ENCODE measurements around the gene CENPP. TPM values are rescaled to one million over a fixed set of nuclear protein-coding genes. Genes with fewer than 3 reads are reported as not detected.

CENPP gene
- polyA plus RNA-seq, 2 of the 4 experiments (the other 2 are of a cell fraction): 7.2 to 13.4 TPM

DNA sequence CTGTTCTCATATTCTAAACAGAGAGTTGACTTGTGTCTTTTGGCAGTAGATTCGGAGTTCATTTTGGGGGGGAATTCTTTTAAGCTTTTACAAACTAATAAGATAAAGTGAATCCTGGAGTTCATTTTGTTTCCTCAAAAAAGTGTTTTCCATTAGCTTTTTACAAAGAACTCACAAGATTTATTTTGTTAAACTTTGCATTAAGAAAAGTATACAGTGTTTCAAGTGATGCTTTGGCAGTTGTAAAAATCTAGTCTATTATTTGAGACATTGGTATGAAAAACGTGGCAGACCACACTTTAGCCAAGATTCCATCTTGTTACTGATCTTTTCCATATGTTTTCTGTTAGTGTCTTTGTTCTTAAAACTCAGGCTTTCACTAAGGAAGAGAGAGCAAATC, 99.7 kb downstream of the CENPP start:
- H3K9me3 ChIP-seq: no peaks in the 10 kb centered on the region
- H3K4me1 ChIP-seq: no peaks in the 10 kb centered on the region
- no peak overlapping the region for H3K4me3 ChIP-seq
- 62% methylated on average over 2 of the region's 2 CpGs for WGBS (ENCODE audit: missing lambda C conversion rate)
- POLR2A ChIA-PET: no interaction called here
- FAIRE-seq (no peak), ATAC-seq (no peak), DNase-seq (ENCODE audit: low read depth in 1 of 2, low spot score in 1 of 2) (no peak)
- CTCF ChIA-PET: no interaction called here
- no peak overlapping the region for H3K27ac ChIP-seq
- TF ChIP-seq JUNB (IDR thresholded peaks at IDR 0.05): no peak
- no peak for TF ChIP-seq GATA3 (IDR thresholded peaks at IDR 0.05; ENCODE audit: borderline replicate concordance)
- no peak for TF ChIP-seq HOXB13 (CRISPR knock-in tag; IDR thresholded peaks at IDR 0.05; ENCODE audit: low read depth)
- H3K4me2 ChIP-seq: no peak overlapping the region

- DNase-seq (ENCODE audit: low read depth in 1 of 2, low spot score in 1 of 2) (no peak), FAIRE-seq (no peak), ATAC-seq (no peak)
- H3K27ac ChIP-seq: no peak overlapping the region
- no peaks in the 10 kb centered on the region for H3K9me3 ChIP-seq
- 89% methylated on average over 5 of the region's 5 CpGs for WGBS (ENCODE audit: missing lambda C conversion rate)
- H3K4me3 ChIP-seq: no peak overlapping the region
- H3K4me1 ChIP-seq: no peaks in the 10 kb centered on the region
- CTCF ChIA-PET: no interaction called here
- no peak overlapping the region for H3K4me2 ChIP-seq
- TF ChIP-seq HDAC2 (IDR thresholded peaks at IDR 0.05): no peak
- no peak for TF ChIP-seq TP53 (CRISPR knock-in tag; IDR thresholded peaks at IDR 0.05)
- TF ChIP-seq TFCP2L1 (CRISPR knock-in tag; IDR thresholded peaks at IDR 0.05): no peak
- TF ChIP-seq, protein P1, sequence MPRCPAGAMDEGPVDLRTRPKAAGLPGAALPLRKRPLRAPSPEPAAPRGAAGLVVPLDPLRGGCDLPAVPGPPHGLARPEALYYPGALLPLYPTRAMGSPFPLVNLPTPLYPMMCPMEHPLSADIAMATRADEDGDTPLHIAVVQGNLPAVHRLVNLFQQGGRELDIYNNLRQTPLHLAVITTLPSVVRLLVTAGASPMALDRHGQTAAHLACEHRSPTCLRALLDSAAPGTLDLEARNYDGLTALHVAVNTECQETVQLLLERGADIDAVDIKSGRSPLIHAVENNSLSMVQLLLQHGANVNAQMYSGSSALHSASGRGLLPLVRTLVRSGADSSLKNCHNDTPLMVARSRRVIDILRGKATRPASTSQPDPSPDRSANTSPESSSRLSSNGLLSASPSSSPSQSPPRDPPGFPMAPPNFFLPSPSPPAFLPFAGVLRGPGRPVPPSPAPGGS (IDR thresholded peaks at IDR 0.05): no peak
- TF ChIP-seq MYC (IDR thresholded peaks at IDR 0.05; ENCODE audit: borderline replicate concordance, low read length): no peak
- TF ChIP-seq NPAS2 (CRISPR knock-in tag; IDR thresholded peaks at IDR 0.05; ENCODE audit: borderline replicate concordance): no peak
- TF ChIP-seq, protein P2, sequence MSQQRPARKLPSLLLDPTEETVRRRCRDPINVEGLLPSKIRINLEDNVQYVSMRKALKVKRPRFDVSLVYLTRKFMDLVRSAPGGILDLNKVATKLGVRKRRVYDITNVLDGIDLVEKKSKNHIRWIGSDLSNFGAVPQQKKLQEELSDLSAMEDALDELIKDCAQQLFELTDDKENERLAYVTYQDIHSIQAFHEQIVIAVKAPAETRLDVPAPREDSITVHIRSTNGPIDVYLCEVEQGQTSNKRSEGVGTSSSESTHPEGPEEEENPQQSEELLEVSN (IDR thresholded peaks at IDR 0.05; ENCODE audit: borderline replicate concordance, low read depth): no peak
- POLR2A ChIA-PET: no interaction called here
Measured at GRCh38 chr9:92426501-92427145, 100.9 kb downstream of the CENPP start.

DNA sequence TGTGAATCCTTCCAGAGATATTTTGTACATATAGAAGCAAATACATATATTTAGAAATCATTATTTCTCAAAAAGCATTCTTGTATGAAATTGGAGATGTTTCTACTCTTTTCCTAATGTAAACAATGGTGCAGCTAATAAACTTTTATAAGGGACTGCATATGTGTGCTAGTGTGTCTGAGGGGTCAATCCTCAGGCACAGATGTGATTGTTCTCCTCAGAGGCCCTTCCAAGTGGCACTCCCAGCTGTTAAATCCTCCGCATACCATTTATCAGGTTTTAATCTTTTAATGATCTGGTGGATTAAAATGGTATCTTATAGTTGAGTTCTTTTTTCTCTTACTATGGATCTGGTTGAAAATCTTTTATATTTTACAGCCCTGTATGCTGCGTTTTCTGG, 104.1 kb downstream of the CENPP start:
- ATAC-seq: no peak
- Histone ChIP-seq H3K27ac (no peak overlapping the region), H3K9me3 (no peaks in the 10 kb centered on the region), H3K4me3 (no peak overlapping the region), H3K4me1 (no peaks in the 10 kb centered on the region), H3K4me2 (no peak overlapping the region)
- CTCF ChIA-PET: no interaction called here
- TF ChIP-seq, protein P3, sequence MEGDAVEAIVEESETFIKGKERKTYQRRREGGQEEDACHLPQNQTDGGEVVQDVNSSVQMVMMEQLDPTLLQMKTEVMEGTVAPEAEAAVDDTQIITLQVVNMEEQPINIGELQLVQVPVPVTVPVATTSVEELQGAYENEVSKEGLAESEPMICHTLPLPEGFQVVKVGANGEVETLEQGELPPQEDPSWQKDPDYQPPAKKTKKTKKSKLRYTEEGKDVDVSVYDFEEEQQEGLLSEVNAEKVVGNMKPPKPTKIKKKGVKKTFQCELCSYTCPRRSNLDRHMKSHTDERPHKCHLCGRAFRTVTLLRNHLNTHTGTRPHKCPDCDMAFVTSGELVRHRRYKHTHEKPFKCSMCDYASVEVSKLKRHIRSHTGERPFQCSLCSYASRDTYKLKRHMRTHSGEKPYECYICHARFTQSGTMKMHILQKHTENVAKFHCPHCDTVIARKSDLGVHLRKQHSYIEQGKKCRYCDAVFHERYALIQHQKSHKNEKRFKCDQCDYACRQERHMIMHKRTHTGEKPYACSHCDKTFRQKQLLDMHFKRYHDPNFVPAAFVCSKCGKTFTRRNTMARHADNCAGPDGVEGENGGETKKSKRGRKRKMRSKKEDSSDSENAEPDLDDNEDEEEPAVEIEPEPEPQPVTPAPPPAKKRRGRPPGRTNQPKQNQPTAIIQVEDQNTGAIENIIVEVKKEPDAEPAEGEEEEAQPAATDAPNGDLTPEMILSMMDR (IDR thresholded peaks at IDR 0.05): no peak
- TF ChIP-seq ESRRA (IDR thresholded peaks at IDR 0.05; ENCODE audit: borderline replicate concordance, low read length) (no peak), RARB (CRISPR knock-in tag; IDR thresholded peaks at IDR 0.05) (no peak), PHF8 (IDR thresholded peaks at IDR 0.05; ENCODE audit: borderline replicate concordance, low read depth) (no peak), POLR2A (IDR thresholded peaks at IDR 0.05; ENCODE audit: low read length) (no peak), MAZ (IDR thresholded peaks at IDR 0.05; ENCODE audit: borderline replicate concordance, low read depth, low read length) (no peak), HOXA7 (CRISPR knock-in tag; IDR thresholded peaks at IDR 0.05) (no peak), ZNF302 (CRISPR knock-in tag; IDR thresholded peaks at IDR 0.05) (no peak), RFX5 (IDR thresholded peaks at IDR 0.05) (no peak), CBX8 (IDR thresholded peaks at IDR 0.05) (no peak), HEYL (CRISPR knock-in tag; IDR thresholded peaks at IDR 0.05) (no peak), SREBF2 (IDR thresholded peaks at IDR 0.05) (no peak)
- TF ChIP-seq, protein P4, sequence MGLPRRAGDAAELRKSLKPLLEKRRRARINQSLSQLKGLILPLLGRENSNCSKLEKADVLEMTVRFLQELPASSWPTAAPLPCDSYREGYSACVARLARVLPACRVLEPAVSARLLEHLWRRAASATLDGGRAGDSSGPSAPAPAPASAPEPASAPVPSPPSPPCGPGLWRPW (IDR thresholded peaks at IDR 0.05): no peak
- no peak for DNase-seq (ENCODE audit: low read depth in 1 of 2, low spot score in 1 of 2)
- POLR2A ChIA-PET: no interaction called here
- no peak for FAIRE-seq
- 50% methylated on average over 2 of the region's 2 CpGs for WGBS (ENCODE audit: missing lambda C conversion rate)

Measured in A549 (cell line).